Stimulated activated CD8-positive, alpha-beta memory T cell treated with anti-CD3 and anti-CD28 coated beads, Interleukin-4, amount 100 ng/mL, for 1 hour (primary cell): ENCODE measurements around the gene UBE2D2.

Experiments used
- DNase-seq, 2 donors: peaks; one replicate each; pipeline ENCODE4 v3.0.0-alpha.2; 2020; ENCODE audit warnings: low read depth in 2 of 2, low spot score in 1 of 2

Gene UBE2D2

DNA sequence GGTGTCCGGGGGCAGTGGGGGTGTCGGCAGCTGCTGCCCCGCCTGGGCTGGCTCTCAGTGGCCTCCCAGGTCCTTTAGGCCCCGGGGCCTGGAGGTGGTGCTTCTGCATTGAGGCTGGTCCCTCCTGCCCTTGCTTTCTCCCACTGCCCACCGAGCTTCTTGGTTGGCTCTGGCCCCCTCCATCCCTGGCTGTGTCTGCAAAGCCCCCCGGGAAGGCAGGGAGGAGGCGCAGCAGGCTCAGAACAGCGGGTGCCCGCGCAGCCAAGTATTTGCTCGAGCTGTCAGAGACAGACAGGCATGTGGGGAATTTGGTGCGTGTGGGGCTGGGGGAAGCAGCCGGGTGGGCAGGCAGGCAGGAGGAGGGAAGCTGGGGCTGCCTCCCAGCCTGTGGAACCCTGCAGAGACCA, 98.6 kb downstream of the UBE2D2 start:
- no peak for DNase-seq

DNA sequence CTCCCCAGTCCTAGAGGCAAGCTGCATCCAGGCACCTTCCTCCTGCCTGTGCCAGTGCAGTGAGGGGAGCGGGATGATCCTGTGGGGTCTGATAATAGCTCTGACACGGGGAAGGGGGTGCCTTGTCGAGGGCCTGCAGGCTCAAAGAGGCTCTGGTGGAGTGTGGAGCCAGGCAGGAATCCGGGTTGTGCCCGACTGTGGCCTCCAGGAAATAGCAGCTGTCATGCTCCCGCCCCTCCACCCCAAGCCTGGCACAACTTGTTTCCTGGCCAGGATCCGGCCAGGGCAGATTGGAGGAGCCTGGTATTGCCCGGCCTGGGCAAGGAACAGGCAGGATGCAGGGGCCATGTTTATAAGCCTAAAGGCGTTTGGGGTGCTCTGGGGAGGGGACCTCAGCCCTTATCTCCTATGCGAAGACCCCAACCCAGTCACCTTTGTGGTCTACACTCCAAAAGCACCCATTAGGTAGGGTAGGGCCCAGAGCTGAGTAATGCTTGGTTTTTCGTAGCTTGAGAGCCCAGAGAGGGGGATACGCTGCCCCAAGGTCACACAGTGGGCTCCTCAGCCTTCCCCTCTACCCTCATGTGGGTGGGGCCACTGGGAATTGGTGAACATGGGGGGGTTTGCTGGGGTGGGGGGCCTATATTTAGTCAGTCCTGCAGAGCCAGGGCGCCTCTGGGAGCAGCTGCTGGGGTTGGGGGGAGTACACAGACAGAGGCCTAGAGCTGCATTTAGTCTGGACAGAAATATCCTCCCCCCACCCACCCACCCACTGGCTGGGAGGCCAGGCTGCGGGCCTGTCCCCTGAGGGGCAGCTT, 99.2 kb downstream of the UBE2D2 start:
- no peak for DNase-seq

DNA sequence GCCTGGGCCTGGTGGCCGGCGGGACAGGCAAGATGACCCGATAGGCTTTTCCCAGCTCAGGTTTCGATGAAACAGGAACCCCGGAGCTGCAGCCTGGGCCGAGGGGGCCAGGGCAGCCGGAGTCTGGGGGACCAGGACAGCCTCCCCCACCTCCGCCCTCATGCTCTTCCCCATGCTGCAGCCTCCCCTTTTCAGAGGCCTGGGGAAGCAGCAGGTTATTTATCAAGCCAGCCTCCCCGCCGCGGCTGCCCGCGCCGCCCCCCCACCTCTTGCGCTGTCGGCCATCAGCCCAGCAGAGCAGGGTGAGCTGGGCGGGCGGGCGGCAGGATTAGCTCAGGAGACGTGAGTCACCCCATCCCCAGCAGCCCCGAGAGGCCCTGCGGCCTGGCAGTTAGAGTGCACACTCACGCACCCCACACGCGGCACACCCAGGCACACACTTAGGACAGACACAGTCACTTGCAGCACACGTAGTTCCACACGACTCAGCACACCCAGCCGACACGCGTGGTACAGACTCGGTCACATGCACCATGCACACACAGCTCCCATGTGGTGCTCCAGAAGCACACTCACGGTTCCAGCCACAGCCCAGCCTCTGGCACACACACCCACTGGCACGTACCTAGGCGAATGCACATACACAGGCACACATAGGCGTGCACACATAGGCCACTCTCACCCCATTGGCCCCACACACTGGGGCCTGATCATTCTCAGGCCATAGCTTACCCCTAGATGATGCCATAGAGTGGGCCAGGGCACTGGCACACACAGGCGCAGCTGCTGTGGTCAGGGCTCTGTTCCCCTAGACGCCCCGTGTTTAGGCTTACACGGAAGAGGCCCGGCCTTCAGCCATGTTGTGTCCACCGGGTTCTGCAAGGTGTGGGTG, 100.0 kb downstream of the UBE2D2 start:
- DNase-seq = no peak

DNA sequence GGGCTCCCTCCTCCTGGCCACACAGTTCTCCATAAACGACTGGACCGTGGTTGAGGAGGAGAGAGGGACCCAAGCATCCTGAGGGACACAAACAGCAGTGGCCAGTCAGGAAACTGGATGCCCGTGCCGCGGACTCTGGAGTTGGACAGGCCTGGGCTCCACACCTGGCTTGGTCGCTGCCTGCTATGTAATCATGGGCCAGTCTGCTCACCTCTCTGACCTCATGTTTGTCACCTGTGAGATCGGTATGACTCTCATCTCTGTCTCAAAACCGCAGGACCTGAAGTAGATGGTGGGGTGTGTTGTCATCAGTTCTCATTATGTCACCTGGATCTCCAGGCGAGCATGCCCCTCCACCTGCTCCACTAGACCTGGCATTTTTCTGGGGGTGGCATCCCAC, 101.5 kb downstream of the UBE2D2 start:
- DNase-seq = no peak

DNA sequence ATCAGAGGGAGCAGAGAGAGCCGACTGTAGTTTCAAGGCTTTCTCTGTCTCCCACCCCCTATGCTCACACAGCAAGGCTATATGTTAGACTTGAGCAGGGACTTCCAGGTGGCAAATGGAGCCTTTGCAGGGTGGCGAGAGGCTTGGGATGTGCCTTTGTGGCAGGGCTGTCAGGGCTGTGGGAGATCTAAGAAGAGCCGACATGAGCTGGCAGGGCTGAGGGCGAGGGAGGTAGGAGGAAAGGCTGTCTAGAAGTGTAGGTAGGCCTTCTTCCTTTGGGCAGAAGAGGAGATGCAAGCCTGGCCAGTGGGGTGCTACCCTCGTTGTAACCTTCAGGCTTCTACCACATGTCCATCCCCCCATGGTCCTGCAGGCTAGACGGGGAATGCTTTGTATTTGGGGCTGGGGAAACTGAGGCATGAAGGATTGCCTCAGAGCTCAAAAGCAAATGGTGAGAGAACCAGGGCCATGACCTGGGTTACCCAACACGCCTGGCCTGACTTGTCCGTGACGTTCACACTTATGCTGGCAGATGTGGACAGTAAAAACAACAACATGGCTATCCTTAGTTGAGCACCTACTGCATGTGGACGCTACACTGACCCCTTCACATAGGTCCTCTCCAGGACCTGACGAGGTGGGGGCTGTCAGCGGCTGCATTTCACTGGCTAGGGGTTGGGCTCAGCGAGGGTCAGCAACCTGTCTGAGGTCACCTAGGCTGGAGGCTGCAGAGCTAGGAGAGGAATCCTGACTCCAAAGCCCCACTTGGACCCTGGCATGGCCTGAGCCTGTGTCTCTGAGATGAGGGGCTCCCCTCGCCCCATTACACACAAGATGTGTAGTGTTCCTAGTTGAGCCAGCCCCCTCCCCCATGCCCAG, 102.3 kb downstream of the UBE2D2 start:
- DNase-seq = no peak

DNA sequence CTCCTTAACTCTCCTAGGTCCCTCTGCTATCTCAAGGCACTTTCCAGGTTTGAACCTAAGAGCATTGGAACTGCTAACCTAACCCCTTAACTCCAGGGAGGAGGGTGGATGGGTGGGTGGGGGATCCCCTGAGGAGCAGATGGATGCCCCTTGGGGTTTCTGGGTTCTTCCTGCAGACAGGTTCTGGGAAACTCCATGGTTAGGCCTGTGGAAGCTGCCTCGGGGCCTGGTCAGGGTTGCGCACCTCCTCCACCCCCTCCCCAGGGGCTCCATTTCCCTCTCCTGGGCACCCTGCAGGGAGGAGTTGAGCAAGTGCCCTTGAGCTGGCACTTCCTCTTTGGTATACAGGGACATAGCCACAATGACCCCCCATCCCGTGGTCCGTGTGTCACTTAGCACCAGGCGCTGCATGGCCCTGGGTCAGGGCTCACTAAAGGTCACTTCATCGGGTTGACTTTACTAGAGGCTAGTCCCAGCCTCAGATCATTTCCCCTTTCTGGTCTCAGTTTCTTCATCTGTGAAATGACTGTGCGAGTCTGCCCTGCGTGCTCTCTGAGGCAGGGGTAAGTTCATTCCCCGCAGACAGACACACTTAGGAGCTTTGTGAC, 103.1 kb downstream of the UBE2D2 start:
- DNase-seq = no peak

DNA sequence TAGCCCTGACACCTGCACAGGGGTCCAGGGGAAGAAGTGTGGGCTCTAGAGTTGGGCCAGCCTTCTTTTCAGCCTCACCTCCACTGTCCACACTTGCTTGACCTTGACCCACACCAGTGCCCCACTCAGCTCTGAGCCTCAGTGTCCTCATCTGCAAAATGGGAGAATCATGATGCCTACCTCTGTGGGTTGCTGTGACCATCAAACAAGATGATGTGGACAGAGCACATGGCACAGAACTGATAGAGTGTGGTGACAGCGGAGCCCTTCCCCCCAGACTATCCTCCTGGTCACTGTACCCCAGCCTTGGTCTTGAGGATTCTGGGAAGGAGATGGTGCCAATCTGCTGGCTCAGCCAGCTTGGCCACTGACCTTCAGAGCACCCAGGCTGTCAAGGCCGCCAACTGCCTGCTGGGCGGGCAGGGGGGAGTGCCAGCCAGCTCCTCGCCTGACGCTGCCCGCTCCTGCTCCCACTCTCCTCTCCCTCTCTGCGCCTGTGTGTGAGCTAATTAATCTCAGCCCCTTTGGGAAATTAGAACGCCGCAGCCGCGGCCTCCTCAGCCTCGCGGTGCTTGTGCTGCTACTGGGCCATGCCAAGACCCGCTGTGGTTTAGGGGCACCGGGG, 103.7 kb downstream of the UBE2D2 start:
- no peak for DNase-seq

DNA sequence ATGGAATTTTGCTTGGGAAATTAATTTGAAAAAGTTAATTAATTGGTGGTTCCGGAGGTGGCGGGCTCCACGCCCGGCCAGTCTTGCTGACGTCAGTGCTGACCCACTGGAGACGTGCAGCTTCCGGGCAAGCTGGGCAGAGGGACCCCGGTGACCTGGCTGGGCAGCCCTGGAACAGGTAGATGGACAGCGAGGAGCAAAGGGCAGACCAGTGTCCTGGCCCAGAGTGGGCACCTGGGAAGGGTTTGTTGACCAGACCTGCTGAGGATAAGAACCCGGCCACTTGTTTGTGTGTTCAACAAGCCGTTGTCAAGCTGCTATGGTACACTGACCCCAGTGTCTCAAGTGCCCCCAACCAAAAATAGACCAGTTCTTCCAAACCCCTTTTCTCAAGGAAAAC, 104.5 kb downstream of the UBE2D2 start:
- no peak for DNase-seq

DNA sequence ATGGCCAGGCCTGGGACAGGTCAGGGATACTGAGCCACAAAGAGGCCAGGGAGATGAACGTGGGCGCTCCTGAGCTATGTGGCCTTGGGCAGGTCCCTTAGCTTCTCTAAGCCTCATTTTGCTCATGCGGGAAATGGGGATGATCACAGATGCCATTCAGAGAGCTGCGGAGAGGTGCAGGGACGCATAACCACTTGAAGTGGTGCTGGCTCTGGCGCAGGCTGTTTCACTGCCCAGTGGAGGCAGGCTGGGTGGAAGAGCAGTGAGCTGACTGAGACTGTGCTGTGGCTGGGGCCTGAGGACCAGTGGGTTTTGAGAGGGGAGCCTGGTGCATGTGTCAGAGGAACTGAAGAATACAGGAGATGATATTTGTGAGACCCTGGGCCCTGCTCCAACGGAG, 105.4 kb downstream of the UBE2D2 start:
- DNase-seq = no peak

DNA sequence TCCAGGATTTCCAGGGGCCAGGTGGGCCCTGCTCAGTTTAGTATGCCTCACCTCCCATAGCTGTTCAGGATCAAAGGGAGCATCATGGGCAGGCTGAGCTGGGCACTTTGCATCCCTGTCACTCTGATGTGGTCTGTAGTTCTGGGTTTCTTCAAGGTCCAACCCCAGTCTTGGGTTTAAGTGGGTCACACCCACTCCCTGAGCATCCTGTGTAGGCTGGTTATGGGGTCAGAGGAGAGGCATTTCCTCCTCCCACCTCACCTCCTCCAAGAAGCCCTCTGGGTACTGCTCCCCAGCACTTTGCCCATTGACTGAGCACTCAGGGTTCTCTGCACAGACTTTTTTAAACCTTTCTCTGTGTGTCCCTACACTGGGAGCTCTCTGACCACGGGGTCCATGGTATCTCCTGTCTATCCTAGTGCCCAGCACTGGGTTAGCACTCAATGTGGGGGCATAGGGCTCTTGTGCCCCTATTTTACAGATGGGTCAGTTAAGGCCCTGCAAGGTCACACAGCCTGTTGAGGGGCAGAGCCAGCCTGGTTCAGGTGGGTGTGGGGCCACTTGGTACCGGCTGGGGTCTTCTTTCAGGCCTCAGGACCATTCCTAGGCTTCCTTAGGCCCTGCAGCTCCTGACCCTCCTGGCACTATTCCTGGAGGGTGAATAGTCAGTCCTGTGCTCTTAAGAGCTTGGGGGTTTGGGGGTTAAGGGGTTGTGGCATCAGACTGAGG, 106.0 kb downstream of the UBE2D2 start:
- DNase-seq = no peak

DNA sequence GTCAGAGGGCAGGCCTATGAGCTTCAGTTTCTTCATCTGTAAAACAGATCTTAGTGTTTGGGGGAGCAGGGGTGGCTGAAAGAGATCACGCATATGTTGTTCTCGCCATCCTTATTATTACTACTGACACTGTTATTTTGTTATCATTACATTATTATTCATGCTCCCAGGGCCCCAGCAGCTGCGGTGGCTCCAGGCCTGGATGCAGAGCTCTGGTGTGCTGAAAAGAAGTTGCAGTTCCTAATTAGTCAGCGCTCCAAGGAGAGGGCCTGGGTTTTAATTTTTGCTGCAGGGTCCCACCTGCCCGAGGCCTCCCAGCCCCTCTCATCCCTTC, 106.6 kb downstream of the UBE2D2 start:
- no peak for DNase-seq

DNA sequence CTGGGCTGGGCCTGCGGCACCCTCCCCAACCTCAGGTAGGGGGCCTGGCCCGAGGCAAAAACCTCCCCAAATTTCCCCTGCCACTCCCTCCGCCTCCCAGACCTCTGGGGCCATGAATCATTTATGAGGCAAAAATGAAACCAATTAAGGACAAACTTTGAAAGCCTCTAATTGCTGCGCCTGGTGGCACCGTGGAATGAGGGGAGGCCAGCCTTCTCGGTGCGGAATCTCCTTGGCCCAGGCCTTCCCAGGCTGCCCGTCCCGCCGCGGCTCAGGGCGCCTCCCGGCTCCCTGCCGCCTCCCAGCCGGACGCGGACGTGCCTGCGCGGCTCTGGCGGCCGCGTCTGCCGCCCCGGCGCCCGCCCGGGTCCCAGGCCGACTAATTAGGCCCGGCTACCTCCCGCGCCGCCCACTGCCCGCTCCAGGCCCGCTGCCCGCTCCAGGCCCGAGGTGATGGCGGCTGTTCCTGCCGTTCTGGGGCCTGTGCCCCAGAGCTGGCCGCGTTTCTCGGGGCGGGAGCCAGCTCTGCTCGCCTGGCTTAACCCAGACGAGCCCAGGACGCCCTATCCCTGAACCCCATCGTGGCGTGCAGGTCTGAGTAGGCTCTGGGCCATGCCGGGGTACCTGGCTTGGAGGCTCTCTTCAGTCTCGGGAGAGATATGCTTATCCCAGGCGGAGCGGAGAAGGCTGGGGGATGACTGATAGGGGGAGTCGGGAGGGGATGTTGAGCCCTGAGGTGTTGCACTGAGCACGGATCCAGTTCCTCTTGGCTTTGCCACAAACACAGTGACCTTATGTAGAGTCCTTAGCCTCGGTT, 107.1 kb downstream of the UBE2D2 start:
- no peak for DNase-seq

DNA sequence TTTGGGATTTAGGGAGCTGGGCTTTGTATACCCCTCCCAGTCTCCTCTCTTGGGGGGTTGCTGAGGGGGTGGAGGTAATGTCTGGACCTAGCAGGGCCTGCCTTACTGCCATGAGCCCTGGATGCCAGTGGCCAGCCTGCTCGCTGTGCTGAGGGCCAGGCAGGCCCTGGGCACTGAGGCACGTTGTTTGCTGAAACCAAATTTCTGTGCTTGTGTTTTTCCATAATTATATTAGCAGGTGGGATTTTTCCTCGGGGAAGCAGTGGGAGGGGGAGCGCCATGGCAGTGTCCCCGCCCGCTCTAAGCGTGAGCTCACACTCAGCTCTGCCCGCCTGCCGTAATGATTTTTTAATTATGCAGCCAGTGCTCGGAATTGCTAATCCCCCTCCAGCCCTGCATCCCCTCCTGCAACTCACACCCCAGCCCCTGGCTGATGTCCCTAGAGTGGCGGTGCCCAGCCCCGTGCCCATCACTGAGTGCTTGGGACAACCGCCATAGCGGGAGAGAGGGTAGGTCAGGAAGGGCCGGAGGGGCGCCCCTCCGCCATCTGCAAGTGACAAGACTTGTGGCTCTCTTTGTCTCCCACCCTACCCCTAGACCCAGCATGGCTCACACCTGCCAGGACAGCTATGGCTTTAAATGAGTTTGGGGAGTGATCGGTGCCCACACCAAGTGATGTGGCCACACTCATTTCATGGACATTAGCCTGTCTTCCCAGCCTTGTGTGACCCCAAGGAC, 108.0 kb downstream of the UBE2D2 start:
- no peak for DNase-seq

DNA sequence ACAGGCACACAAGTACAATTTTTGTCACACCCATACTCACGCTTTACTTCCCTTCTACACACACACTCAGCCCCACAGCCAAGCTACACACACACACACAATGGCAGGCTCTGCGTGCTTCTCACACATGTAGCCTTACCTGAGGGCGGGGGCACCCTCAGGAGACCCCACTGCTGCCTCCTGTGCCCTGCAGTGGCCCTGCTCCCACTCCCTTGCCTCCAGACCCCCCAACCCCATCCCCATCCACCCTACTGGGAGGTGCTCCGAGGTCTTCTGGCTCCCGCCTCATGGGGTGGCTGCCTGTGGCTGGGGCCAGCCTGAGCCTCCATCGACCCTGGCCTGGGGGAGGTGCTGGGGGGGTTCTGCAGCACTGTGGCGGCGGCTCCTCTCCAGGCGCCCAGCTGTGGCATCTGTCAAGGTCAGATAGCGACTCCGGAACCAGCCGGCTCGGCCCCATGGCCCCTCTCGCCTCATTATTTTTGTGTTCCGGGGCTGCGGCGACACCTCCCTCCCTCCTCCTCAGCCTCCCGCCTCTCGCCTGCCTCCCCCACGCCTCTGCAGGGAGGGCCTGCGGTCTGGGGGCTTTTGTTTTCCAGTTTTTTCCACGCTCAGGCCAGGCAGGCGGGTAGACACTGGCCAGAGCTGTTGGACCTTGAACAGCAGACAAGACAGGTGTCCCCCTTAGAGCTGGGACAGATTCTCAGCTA, 108.7 kb downstream of the UBE2D2 start:
- DNase-seq = no peak

DNA sequence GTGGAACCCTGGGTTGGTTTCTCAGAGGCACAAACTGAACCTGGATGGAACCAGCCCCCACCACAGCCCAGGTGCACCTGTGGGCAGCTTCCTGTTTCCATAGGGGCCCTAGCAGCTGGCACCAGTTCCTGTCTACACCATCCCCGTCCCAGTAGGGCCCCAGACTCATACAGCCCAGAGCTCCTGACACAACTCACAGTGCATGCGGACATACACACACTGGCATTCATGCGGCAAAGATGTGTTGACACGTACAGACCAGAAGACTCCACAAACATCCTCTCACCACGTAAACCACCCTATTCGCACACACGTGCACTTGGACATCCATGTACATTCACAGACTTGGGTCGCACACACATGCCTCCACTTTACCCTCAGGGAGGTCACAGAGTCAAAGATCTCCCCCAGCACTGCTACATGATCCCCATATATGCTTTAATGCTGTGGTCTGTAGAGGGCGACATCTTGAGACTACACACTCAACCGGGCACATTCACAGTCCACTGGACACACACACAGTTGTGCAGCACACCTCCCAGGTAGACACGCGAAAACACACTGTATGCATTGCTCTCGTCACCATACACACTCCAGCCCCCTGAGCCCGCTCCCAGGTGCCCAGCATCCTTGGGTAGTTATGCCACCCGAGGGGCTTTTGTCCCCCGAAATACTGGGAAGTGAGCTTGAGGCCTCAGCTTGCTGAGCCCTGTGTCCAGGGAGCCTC, 109.4 kb downstream of the UBE2D2 start:
- no peak for DNase-seq

DNA sequence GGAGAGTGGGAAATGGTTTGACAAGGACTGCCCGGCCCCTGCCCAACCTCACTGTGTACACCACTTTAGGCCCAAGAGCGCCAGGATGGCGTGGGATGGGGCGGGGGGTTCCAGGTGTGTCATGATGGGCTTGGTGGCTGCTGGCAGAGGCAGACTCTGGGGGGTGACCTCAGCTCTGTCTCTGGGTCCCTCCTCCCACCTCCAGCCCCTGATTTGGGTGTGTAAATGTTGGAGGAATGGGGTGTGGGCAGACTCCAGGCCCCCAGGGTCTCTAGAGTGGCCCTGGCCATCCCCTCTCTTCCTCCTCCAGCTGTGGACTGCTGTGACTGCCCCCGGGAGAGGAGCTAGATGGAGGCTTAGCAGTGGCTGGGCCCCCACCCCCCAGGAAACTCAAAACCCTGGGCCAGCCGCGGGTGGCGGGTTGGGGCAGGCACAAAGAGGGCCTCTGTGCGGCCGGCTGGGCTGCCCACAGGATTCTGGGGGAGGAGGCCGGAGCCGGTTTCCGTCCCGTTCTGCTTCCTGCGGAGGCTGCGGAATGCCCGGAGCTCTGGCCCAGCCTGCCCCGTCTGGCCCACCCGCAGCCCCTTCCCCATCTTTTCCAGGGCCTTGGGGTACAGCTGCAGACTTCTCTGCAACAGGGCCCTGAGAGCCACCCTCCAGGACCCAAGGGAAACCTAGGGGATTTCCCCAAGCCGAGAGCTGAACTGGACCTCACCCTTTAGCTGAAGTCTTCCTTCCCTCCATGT, 110.1 kb downstream of the UBE2D2 start:
- no peak for DNase-seq
